ENCODE measurements around the gene CCDC116. TPM values are rescaled to one million over a fixed set of nuclear protein-coding genes. Genes with fewer than 3 reads are reported as not detected.

CCDC116 gene
- total RNA-seq, 4 donors from 2014 or later = 0.31 to 0.46 (median 0.36) TPM; not detected in 1

- TF ChIP-seq CTCF (IDR thresholded peaks at IDR 0.05) = no peak
- ATAC-seq (ENCODE audit: low FRiP score) (no peak), DNase-seq (ENCODE audit: low spot score) (no peak)
Observed at GRCh38 chr22:21681566-21682370, 49.2 kb downstream of the CCDC116 start.

- TF ChIP-seq CTCF (IDR thresholded peaks at IDR 0.05) = no peak
- ATAC-seq (ENCODE audit: low FRiP score) = no peak
- no peak for DNase-seq (ENCODE audit: low spot score)
Observed at GRCh38 chr22:21682385-21683175, 50.0 kb downstream of the CCDC116 start.

GRCh38 chr22:21683401-21683811 lies 50.8 kb downstream of the CCDC116 start:
- TF ChIP-seq CTCF (IDR thresholded peaks at IDR 0.05) = no peak
- ATAC-seq (ENCODE audit: low FRiP score) (no peak), DNase-seq (ENCODE audit: low spot score) (no peak)

- DNase-seq (ENCODE audit: low spot score) (no peak), ATAC-seq (ENCODE audit: low FRiP score) (no peak)
- no peak for TF ChIP-seq CTCF (IDR thresholded peaks at IDR 0.05)
Observed at GRCh38 chr22:21684492-21685163, 52.1 kb downstream of the CCDC116 start.

GRCh38 chr22:21685164-21685513 lies 52.6 kb downstream of the CCDC116 start:
- DNase-seq (ENCODE audit: low spot score) = no peak
- no peak for TF ChIP-seq CTCF (IDR thresholded peaks at IDR 0.05)
- no peak for ATAC-seq (ENCODE audit: low FRiP score)

- TF ChIP-seq CTCF (IDR thresholded peaks at IDR 0.05) = no peak
- no peak for DNase-seq (ENCODE audit: low spot score)
- ATAC-seq (ENCODE audit: low FRiP score) = no peak
Observed at GRCh38 chr22:21686193-21686608, 53.6 kb downstream of the CCDC116 start.

Small RNAs within 50 kb of the gene (small RNA-seq; reads per million reads assigned to genes)
- gene MIR301B = 0.77 reads per million

Other genes with a start within 250 kb of the CCDC116 start
- gene RIMBP3B, start 249.0 kb upstream of the CCDC116 start, total RNA-seq = not detected
- gene HIC2, start 215.4 kb upstream of the CCDC116 start, total RNA-seq = 1 to 10 TPM; 4.4 to 9.2 (median 5.6) TPM
- 1 to 10 TPM in 2 of 4 donors, under 1 TPM in 2; 0.31 to 3.8 (median 0.87) TPM for gene TMEM191C, start 165.4 kb upstream of the CCDC116 start, total RNA-seq
- under 1 TPM in 1 of 4 donors, not detected in 3; 0.31 TPM for gene RIMBP3C, start 81.3 kb upstream of the CCDC116 start, total RNA-seq
- gene UBE2L3, start 65.0 kb upstream of the CCDC116 start, total RNA-seq = 10 to 100 TPM; 38.9 to 49.7 (median 44.0) TPM
- 10 to 100 TPM; 14.3 to 33.3 (median 17.1) TPM for gene YDJC, start 2.7 kb upstream of the CCDC116 start, total RNA-seq
- gene SDF2L1, start 9.5 kb downstream of the CCDC116 start, total RNA-seq = 10 to 100 TPM; 16.3 to 49.4 (median 34.0) TPM
- 10 to 100 TPM; 22.8 to 33.6 (median 28.0) TPM for gene PPIL2, start 33.3 kb downstream of the CCDC116 start, total RNA-seq
- gene YPEL1, start 103.0 kb downstream of the CCDC116 start, total RNA-seq = 1 to 10 TPM; 2.0 to 5.4 (median 3.7) TPM
- 10 to 100 TPM; 29.0 to 46.8 (median 35.1) TPM for gene MAPK1, start 234.9 kb downstream of the CCDC116 start, total RNA-seq